Cortex of kidney (tissue), 1 donor: Measurements from ENCODE around the gene PTPN5.

Source experiments
- DNase-seq: peaks from one replicate; lab custom pipeline; 2025; lab: John Stamatoyannopoulos, UW

Gene PTPN5

GRCh38 chr11:18739685-18740084 is 51.9 kb downstream of the PTPN5 start:
- no peak for DNase-seq

DNA sequence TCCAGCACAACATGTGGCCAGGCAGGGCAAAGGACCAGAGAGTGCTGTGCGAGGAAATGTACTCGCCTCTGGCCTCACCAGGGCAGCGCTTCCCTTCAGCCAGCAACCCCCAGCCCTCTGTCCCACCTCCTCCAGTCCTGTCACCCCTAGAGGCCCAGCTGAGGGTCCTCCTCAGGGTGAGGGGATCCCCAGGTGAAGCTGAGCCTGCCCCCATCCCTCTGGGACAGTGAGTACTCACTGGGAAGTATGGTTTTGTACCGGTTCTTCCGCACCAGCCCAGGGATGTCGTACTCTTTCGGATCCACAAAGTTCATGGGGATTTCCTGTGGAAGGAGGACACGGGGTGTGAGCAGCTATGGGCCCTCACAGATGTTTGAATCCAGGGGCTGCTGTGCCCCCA is 54.0 kb downstream of the PTPN5 start:
- no peak for DNase-seq

- DNase-seq = no peak
Observed at GRCh38 chr11:18736590-18737148, 54.9 kb downstream of the PTPN5 start.

DNA sequence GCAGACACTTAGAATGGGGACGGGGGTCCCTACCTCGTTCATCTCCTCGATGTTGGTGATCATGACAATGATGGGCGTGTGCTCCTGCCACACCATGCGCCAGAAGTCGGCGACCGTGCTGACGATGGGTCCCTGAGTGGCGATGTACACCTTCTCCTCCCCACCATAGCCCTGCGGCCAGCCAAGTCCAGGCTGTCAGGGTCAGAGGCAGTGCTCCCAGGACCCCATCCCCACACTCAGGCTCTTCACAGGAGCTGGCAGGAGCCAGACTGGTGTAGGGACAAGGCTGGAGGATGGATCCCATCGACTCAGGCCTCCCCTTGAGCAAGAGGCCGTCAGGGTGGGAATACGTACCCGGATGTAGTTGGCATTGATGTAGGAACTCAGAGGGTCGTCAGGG is 58.4 kb downstream of the PTPN5 start:
- no peak for DNase-seq

DNA sequence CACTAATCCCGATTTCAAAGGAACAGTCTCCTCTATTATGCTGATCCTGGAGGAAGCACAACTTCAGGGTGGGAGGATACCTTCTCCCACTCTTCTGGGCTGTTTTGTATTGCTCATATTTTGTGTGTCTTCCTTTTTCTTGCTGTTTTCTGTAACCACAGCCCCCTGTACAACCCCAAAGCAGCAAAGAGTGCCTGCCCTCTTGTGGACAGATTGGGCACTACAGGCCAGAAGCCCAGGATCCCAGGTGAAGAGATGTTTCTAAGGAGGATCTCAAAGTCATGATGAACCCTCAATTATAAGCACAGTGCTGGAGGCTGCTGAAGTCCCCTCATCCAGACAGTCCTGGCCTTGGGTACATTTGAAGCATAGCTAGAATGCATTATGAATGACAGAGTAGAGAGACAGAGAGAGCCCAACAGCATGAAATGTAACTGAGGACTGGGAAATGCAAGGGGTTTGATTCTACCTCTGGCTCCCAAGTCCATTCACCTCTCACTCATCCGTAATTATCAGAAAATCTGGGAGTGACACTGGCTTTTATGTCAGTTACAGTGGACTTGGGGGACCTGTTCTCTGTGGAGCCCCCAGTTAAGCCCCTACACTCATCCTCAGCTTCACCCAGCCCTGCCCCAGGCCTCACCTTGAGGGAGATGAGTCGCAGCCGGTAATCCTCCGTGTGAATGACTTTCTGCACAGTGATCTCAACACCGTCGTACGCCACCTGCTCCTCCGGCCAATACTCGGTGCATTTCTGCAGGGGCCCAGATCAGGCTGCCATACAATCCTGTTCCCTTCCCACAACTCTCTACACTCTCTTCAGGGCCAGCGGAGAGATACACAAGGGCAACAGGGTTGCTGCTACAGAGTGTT is 59.4 kb downstream of the PTPN5 start:
- DNase-seq = no peak

DNA sequence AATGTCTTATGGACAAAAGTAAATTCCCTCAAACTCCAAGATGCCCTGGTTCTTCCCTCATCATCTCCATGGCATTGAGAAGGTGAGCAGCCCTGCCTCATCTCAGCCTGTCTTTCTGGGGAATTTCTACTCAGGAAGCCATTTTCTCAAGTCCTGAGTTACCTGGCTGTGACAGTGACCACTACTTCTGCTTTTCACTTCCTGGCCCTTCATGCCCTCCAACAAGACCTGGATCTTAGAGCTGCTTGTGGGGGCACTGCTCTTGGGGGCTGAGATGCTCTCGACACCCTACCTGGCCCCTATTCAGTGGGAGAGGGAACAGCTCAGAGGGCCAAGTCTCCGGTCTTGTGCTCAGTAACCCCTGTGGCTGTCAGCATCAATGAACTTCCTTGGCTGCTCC is 60.2 kb downstream of the PTPN5 start:
- DNase-seq = no peak

DNA sequence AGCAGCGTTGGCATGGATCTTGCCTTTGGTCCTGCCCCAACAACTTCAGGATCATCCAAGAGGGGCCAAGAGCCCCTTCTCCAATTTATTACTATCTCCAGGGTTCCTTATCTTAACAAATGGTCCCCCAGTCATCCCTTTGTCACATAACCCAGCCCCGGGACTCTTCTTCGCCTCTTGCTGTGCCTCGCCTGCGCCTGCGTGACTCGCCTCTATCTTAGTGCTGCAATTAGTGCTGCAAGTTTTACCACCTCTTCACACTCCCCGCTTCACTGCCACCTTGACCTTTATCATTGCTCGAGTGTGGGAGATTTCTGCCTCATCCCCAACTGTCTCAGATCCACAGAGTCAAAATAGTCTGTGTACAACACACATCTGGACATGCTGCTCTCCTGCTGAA is 61.6 kb downstream of the PTPN5 start:
- DNase-seq = no peak

- DNase-seq = no peak
Observed at GRCh38 chr11:18729426-18729825, 62.2 kb downstream of the PTPN5 start.

DNA sequence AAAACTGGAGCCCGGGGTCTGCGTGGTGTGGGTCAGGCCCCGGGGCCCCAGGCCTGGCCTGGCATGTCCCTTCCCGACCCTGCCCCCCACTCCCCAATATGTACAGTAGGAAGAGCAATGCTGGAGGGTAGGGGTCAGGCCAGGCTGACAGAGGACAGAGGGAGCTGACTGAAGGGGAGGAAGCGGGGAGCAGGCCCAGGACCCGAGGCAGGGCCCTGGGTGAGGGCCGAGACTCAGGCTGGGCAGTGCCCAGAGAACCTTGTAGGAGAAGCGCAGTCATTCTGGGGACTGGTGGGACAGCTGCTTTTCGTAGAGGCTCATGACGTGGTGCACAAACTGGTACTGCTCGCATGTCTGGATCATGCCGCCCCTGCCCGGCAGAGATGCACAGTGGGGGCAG is 62.9 kb downstream of the PTPN5 start:
- no peak for DNase-seq

GRCh38 chr11:18727479-18728236 is 63.9 kb downstream of the PTPN5 start:
- no peak for DNase-seq

DNA sequence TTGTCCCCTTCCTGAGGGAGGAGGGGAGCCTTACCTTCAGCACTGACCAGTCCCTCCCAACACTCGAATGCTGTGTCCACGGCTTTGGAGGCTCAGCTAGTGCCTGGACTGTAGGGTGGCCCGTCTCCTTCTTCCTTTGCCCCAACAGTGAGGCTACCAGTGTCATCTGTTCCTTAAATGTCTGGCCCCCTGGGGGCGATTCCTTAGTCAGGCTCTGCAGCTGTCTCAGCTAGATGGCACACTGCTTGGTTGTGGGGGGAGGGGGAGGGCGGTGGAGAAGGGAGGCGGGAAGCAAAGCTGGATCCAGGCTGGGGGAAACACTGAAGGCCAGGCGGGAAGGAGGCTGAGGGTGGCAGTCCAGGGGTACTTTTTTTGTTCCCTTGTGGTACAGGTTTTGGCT is 65.6 kb downstream of the PTPN5 start, which contains the start of gene IGSF22:
IGSF22 (minus strand) TSS at position 149 of the 400 bp plus-strand sequence. CDS start 1,952 bp downstream, outside the sequence.
- no peak for DNase-seq

DNA sequence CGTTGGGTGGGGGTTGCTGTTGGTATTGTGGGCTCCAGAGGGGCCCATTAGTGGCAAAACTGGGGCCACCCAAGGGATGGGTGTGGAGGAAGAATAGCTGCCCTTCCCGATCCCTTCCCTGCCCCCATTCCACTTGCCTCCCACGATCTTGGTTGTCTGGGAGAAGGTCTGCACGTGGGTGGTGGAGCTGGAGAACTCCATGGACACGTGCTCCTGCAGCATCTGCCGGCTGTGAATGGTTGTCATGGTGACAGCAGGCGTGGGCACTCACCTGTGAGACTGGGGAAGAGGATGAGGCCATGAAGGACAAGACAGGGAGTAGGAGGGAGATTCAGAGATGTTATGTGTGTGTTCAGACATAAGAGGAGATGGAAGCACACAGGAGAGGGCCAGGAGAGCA is 67.6 kb downstream of the PTPN5 start:
- DNase-seq = no peak

- DNase-seq = no peak
Observed at GRCh38 chr11:18722293-18722637, 69.3 kb downstream of the PTPN5 start.

- no peak for DNase-seq
Observed at GRCh38 chr11:18721561-18722292, 69.9 kb downstream of the PTPN5 start.

GRCh38 chr11:18720808-18721560 is 70.6 kb downstream of the PTPN5 start:
- DNase-seq = no peak

DNA sequence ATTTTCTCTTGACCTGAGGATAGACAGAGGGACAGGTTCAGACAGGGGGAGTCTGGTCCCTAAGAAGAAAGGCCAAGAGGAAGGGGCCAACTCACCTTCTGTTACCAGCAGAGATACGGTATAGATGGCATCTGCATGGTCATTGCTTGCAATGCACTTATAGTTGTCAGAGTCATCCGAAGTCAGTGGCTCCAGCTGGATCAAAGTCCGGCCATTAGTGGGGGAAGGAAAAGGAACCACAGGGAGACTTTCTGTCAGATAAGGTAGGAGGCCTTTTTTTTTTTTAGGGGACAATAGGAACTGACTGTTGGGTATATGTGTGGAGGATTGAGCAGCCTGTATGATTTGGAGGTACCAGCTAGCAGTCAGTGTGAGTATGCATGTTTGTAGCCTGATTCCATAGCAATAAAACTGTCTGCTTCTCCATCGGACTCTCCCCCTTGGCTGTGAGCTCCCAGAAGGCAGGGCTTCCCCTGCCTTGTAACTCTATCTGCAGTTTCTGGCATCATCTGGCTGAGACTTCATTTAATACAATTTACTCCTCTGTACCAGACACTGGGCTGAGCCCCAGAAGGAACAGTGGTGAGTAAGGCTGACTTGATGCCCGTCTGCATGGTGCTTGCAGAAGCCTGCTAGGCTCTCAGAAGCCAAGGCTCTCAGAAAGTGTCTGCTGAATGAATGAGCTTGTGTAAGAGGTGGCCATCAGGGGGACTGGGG is 71.3 kb downstream of the PTPN5 start:
- DNase-seq = no peak

DNA sequence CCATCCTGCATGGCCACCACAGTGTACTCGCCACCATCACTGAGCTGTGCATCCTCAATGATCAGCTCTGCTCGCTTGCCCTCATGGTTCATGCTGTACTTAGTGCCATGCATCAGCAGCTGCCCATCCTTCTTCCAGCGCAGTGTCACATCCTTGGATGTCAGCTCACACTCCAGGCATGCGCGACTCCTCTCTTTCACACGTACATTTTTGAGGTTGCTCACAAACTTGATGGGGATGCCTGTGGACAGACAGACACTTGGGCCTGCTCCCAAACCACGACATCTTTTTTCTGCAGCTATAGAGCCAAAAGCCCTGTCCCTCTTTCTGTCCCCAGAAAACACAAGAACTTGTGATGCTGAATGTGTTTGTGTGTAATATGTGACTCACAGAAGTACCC is 76.1 kb downstream of the PTPN5 start:
- no peak for DNase-seq

DNA sequence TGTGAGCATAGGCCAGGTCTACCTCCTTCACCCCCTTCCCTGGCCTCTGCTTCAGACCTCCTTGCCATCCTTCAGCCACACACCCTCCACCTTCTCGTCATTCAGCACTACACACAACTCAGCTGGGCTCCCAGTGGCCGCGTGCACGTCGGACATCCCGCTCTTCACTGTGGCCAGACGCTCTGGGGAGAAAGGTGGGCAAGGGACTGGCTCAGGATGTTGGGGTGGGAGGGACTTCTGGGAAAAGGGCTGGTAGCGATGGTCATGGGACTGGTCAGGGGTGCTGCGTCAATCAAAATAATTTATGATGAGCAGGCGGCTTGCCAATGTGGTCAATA is 77.2 kb downstream of the PTPN5 start:
- no peak for DNase-seq

DNA sequence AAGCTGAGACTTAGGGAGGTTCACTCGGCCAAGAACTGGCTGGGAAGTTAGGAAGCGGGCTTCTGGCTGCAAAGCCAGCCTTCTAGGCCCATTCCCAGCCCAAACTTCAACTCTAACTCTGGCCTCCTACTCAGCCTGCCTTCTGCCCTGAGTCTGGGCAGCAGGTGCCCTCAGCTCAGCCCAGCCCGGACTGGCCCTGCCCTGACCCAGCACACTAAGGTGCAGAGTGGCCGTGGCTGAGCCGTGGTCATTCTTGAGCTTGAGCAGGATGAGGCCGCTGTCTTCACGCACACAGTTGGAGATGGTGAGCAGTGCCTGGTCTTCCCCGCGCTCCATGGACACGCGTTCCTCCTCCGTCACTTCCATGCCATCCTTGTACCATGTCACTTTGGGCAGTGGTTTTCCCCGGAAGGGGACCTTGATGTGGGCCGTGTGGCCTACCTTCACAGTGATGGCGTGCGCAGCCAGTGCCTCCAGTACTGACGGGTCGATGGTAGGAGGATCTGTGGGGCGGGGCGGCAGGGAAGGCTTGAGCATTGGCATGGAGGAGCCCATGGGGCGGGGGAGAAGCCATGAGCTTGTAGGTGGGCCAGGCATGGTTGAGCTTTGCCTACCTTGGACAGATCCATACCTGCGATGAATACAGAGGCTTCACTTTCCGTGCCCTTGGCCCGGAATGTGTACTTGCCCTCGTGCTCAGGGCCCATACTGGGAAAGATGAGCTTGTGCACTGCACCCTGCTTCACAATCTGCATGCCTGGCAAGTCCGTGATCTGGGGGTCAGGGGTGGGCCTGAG is 77.8 kb downstream of the PTPN5 start:
- no peak for DNase-seq

DNA sequence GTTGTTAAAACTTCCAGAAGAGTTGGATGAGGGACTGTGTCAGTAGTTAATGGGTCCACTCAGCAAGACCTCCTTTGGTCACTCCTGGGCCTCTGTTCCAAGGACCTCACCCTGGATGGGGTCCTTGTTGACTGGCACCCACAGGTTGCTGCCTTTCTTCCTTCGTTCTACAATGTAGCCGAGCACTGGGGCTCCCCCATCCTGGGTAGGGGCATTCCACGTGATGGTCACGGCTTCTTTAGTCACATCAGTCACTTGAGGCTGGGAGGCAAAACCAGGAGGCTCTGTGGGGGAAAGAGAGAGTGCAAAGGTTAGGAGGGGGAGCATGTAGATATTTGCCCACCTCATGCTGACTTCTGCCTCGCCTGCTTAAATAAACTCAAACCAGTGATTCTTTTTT is 81.1 kb downstream of the PTPN5 start:
- no peak for DNase-seq
